ENCODE measurements around the gene TTI1.

- TF ChIP-seq CTCF (IDR thresholded peaks at IDR 0.05; ENCODE audit: borderline replicate concordance, extremely low read depth, low read length, poor library complexity, severe bottlenecking) (no peak), EZH2 (IDR thresholded peaks at IDR 0.05; ENCODE audit: borderline replicate concordance, low read depth, low read length, severe bottlenecking) (no peak)
Measured at GRCh38 chr20:37976887-37977286, 56.4 kb downstream of the TTI1 start.
